Myocyte (in vitro differentiated cells): ENCODE results near the gene NOS2. TPM values are rescaled to one million over a fixed set of nuclear protein-coding genes. Genes with fewer than 3 reads are reported as not detected.
"Not testable (repeated sequence)": the region's sequence is repeated elsewhere in the genome, so short reads cannot be mapped to it uniquely, and the experiment has no call there.

Experiments
- DNase-seq: peaks from one replicate; pipeline ENCODE4 v3.0.0-alpha.2; 2012; ENCODE audit warnings: low read depth
- total RNA-seq: library from RNA; depleted of rRNA; stranded (reverse); fragments of >200 nt; gene quantifications from 2 replicates; pipeline ENCODE4 v1.2.3, GENCODE V29; 2014

Gene NOS2
- total RNA-seq, 1 donor from 2014 or later = 0.03 TPM

GRCh38 chr17:27725982-27726381 is 74.3 kb downstream of the NOS2 start:
- DNase-seq = not testable (repeated sequence)

GRCh38 chr17:27721797-27722196 is 78.5 kb downstream of the NOS2 start:
- DNase-seq = no peak

Other genes with a start within 250 kb of the NOS2 start
- gene LGALS9, start 169.3 kb downstream of the NOS2 start, total RNA-seq = 0.29 and 0.31 TPM in 2 replicates
- gene LYRM9, start 92.8 kb upstream of the NOS2 start, total RNA-seq = 20.1 and 20.2 TPM in 2 replicates
- 12.5 and 20.8 TPM in 2 replicates for gene NLK, start 242.1 kb upstream of the NOS2 start, total RNA-seq